Mammary microvascular endothelial cell (primary cell): ENCODE data around the gene NAXE. TPM values are rescaled to one million over a fixed set of nuclear protein-coding genes. Genes with fewer than 3 reads are reported as not detected.

Source experiments
- total RNA-seq: library from RNA; depleted of rRNA; stranded (reverse); fragments of >200 nt; gene quantifications from 2 replicates; pipeline ENCODE4 v1.2.3, GENCODE V29; 2015

NAXE gene
- total RNA-seq, result 70.9 and 72.1 TPM in 2 replicates

GRCh38 chr1:156591432-156592157 is at the start of gene NAXE:
Gene NAXE (plus strand): TSS chr1:156591776. CDS start chr1:156591805, 29 bp downstream.

DNA sequence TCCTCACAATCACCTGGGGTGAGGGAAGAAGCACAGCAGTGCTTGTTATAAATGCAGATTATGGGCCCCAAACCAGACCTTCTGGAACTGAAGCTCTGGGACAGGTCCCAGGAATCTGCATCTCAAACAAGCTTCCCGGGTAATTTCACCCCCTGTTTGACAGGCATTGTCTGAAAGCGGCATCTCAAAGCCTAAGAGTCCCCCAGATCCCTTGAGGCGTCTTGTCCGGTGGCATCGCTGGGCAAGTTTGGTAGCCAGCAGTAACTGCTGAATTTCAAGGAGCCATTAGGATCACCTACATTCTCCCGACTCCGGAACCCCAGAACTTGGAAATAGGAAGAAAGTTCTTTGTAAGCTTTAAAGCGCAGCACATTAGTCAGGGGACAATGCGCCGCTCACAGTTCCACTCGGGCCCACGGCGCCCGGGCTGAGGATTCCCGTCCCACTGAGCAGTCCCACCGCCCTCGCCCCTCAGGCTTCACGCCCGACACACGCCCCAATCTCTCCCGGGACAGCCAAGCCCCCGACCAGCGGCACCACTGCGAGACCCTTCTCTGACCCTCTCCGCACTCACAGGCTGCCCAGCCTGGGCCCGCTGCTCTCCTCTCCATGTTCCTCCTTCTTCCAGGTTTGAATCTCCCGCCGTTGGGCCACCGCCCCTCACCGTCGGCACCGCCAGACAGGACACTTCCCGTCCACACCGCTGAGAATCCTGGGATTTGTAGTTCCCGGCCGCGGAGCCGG is 19.5 kb upstream of the NAXE start, which contains the start of gene IQGAP3:
Gene IQGAP3 (minus strand): TSS at position 647 of the 744 bp plus-strand sequence. CDS start 36 bp downstream, at position 611.

GRCh38 chr1:156579472-156579871 is 12.1 kb upstream of the NAXE start, which contains the start of gene TTC24:
Gene TTC24 (plus strand): TSS chr1:156579723. CDS start chr1:156581365, 1,642 bp downstream.

DNA sequence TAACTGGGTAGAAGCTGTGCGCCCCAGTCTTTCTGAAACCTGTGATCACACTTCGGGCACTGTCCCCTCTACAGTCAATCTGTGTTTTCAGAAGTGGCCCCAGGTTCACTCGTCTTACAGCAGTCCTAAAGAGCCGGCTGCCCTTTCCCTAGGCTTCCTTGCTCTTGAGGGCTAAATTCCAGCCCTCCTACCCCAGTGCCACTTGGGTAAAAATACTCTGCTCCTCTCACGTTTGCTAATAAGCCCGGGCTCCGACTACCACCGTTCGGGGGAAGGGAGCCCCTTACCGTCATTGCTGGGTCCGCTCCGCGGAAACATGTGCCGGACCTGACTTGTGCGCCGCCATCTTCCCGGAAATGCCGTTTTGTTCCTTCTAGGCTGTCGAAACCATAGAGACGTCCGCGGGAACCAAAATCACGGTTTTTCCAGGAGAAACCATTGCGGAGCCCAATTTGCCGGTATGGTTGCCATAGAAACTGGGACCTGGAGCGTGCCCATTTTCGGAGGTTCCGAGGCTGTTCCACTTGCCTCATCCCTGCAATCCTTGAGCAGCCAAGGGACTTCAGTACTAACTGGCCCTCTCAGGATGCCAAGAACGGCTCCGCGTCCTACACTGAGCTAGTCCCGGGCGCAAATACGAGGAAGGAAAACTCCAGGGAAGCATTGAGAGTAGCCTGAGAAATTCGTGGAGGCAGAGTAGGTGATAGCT is 9.7 kb downstream of the NAXE start, which contains the start of gene GPATCH4:
Gene GPATCH4 (minus strand): TSS at position 358 of the 709 bp plus-strand sequence.

DNA sequence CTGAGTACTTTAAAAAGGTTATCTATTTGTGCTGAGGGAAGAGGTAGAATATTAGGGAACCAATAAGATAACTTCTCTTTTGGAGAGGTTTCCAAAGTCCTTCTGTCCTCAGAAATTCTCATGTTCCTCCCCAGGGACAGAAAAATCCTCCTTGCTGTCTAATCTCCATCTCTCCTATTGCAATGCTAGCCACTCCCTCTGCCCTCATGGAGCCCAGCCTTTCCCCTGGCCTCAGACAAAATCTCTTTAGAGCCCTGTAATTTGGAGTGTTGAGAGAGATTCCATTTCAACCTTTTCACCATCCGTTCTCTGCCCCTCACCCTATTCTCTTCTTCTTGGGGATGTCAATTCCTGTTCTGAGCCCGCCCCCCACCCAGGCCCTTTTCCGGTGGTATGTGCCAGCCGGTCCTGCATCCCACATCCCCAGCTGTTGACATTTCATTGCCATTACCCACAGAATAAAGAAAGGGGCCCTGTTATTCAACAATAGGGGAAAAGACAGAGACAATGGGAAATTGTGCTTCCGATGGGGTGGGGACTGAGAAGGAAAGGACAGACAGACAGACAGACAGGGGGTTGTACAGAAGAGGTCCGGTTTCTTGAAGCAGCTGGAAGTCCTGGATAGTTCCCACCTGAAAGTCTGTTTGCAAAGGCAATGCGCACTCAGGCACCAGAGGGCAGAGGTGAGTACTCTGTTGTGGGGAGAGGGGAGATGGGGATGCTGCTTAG is 27.4 kb downstream of the NAXE start, which contains the start of gene HAPLN2:
Gene HAPLN2 (plus strand): TSS at position 563 of the 729 bp plus-strand sequence. CDS start 4,076 bp downstream, outside the sequence.

DNA sequence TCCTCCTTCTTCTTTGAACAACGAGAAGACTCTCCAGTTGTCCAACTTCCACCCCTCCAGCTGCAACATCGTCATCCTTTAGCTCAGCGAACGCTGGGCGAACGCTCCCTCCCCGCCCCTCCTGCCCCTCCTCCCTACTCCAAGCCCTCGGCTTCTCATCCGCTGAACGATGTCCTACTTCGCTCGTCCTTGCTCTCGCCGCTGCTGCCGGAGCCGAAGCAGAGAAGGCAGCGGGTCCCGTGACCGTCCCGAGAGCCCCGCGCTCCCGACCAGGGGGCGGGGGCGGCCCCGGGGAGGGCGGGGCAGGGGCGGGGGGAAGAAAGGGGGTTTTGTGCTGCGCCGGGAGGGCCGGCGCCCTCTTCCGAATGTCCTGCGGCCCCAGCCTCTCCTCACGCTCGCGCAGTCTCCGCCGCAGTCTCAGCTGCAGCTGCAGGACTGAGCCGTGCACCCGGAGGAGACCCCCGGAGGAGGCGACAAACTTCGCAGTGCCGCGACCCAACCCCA is 50.2 kb downstream of the NAXE start, which contains the start of gene BCAN:
Gene BCAN (plus strand): TSS at position 357 of the 504 bp plus-strand sequence. CDS start 3,938 bp downstream, outside the sequence.

Other genes with a start within 250 kb of the NAXE start
- not detected in 2 replicates for gene RHBG, start 222.6 kb upstream of the NAXE start, total RNA-seq
- gene MEF2D, start 91.0 kb upstream of the NAXE start, total RNA-seq, result 30.1 and 32.3 TPM in 2 replicates
- 33.7 and 39.4 TPM in 2 replicates for gene IQGAP3, start 19.2 kb upstream of the NAXE start, total RNA-seq
- not detected in 2 replicates for gene TTC24, start 12.1 kb upstream of the NAXE start, total RNA-seq
- 14.9 and 25.1 TPM in 2 replicates for gene GPATCH4, start 9.7 kb downstream of the NAXE start, total RNA-seq
- gene HAPLN2, start 27.6 kb downstream of the NAXE start, total RNA-seq, result not detected in 2 replicates
- not detected in 2 replicates for gene BCAN, start 50.3 kb downstream of the NAXE start, total RNA-seq
- gene NES, start 85.6 kb downstream of the NAXE start, total RNA-seq, result 360 and 381 TPM in 2 replicates
- 0.13 and 0.15 TPM in 2 replicates for gene CRABP2, start 113.8 kb downstream of the NAXE start, total RNA-seq
- 8.5 and 9.9 TPM in 2 replicates for gene METTL25B, start 136.7 kb downstream of the NAXE start, total RNA-seq
- 13.1 and 17.9 TPM in 2 replicates for gene ISG20L2, start 137.0 kb downstream of the NAXE start, total RNA-seq
- 72.9 and 112 TPM in 2 replicates for gene MRPL24, start 149.3 kb downstream of the NAXE start, total RNA-seq
- gene HDGF, start 159.9 kb downstream of the NAXE start, total RNA-seq, result 232 and 273 TPM in 2 replicates
- 35.0 and 45.1 TPM in 2 replicates for gene PRCC, start 175.8 kb downstream of the NAXE start, total RNA-seq
- gene SH2D2A, start 225.1 kb downstream of the NAXE start, total RNA-seq, result 0.33 and 0.98 TPM in 2 replicates